A673 (cell line): ENCODE data around the gene STIM1. TPM values are rescaled to one million over a fixed set of nuclear protein-coding genes. Genes with fewer than 3 reads are reported as not detected.

Source experiments
- BruUV-seq: library from RNA; stranded (reverse); fragments of 400-500 nt; replicated peaks from 2 replicates; lab custom pipeline; 2021; lab: Mats Ljungman, UMichigan
- CTCF ChIA-PET: fragments of 300-600 bp; sonication (Branson Sonifier 250); formaldehyde crosslinking; loops from one replicate; lab custom pipeline; 2022; ENCODE audit warnings: antibody characterized with exemption; lab: Charles Lee
- POLR2A ChIA-PET: fragments of 300-600 bp; sonication (Branson Sonifier 250); formaldehyde crosslinking; loops from one replicate; lab custom pipeline; 2022; ENCODE audit warnings: antibody characterized with exemption; ENCODE audit not compliant: low non-redundant PET; lab: Charles Lee
- DNase-seq: peaks from one replicate; pipeline ENCODE4 v3.0.0-alpha.2; 2015; ENCODE audit warnings: low spot score
- H3K27ac ChIP-seq: fragments of 200-600 bp; sonication (generic); 2 replicates; pipeline ENCODE4 v1.5.1; 2016; ENCODE audit warnings: mixed run types, low read depth, mild to moderate bottlenecking, mixed read lengths, antibody characterized with exemption, low read length; ENCODE audit not compliant: poor library complexity, severe bottlenecking
- H3K27me3 ChIP-seq: fragments of 200-600 bp; sonication (generic); replicated peaks from 2 replicates; pipeline ENCODE4 v1.6.1; 2017; ENCODE audit warnings: mixed run types, low read depth, mild to moderate bottlenecking, mixed read lengths, antibody characterized with exemption, low read length; ENCODE audit not compliant: insufficient read depth, poor library complexity
- H3K36me3 ChIP-seq: fragments of 200-600 bp; sonication (generic); 2 replicates; pipeline ENCODE4 v1.6.1; 2016; ENCODE audit warnings: mixed run types, mild to moderate bottlenecking, mixed read lengths, antibody characterized with exemption, low read length; ENCODE audit not compliant: insufficient read depth, poor library complexity, severe bottlenecking
- H3K4me1 ChIP-seq: fragments of 200-600 bp; sonication (generic); 2 replicates; pipeline ENCODE4 v1.6.1; 2017; ENCODE audit warnings: mixed run types, mild to moderate bottlenecking, mixed read lengths, antibody characterized with exemption, low read length; ENCODE audit not compliant: insufficient read depth, poor library complexity, severe bottlenecking
- H3K4me3 ChIP-seq: fragments of 200-600 bp; sonication (generic); 2 replicates; pipeline ENCODE4 v1.5.1; 2016; ENCODE audit warnings: low read depth, mixed run types, mild to moderate bottlenecking, mixed read lengths, low read length; ENCODE audit not compliant: poor library complexity, severe bottlenecking
- H3K9me3 ChIP-seq: fragments of 200-600 bp; sonication (generic); 2 replicates; pipeline ENCODE4 v1.6.1; 2016; ENCODE audit warnings: mixed run types, low read depth, mild to moderate bottlenecking, mixed read lengths, antibody characterized with exemption, low read length; ENCODE audit not compliant: poor library complexity, severe bottlenecking
- CTCF ChIP-seq: fragments of 300-800, 200-600 bp; sonication (generic); conservative IDR thresholded peaks from 2 replicates; pipeline ENCODE4 v1.5.1; 2017; ENCODE audit warnings: low read depth, mild to moderate bottlenecking, antibody characterized with exemption, low read length, moderate library complexity, mixed read lengths
- EZH2 ChIP-seq: fragments of 200-600 bp; sonication (generic); IDR thresholded peaks from 2 replicates; pipeline ENCODE4 v1.6.1; 2017; ENCODE audit warnings: borderline replicate concordance, low read depth, mild to moderate bottlenecking, mixed read lengths, antibody characterized with exemption, low read length; ENCODE audit not compliant: poor library complexity, severe bottlenecking
- intact Hi-C: fragments of 100-400 bp; cut with micrococcal nuclease; formaldehyde crosslinking; loops from one replicate; pipeline ENCODE4 v1.10.0; 2022; ENCODE audit not compliant: unreplicated experiment
- total RNA-seq: library from RNA; stranded (reverse); gene quantifications from 2 replicates; pipeline ENCODE4 v1.2.3, GENCODE V29; 2021

The STIM1 gene
- total RNA-seq, 1 experiment from 2014 or later, result 14.2 TPM

GRCh38 chr11:4030197-4030596 lies 174.7 kb downstream of the STIM1 start:
- CTCF ChIA-PET, result no interaction called here
- Histone ChIP-seq H3K27me3 (no peaks in the 10 kb centered on the region), H3K9me3 (no peaks in the 10 kb centered on the region), H3K4me3 (no peak overlapping the region), H3K4me1 (peaks cover 14% of the 10 kb centered on the region), H3K36me3 (no peaks in the 10 kb centered on the region), H3K27ac (no peak overlapping the region)
- TF ChIP-seq EZH2, result no peak
- intact Hi-C loops, result no loop called here
- DNase-seq, result no peak
- BruUV-seq, result no TSS peak
- POLR2A ChIA-PET, result interaction anchor here (0.6 kb wide), 1 partner anchor 8 kb away, joined by 3 read pairs; no protein-coding TSS in a partner anchor

- no peak for DNase-seq
- no TSS peak for BruUV-seq
- H3K9me3 ChIP-seq, result no peaks in the 10 kb centered on the region
- H3K4me3 ChIP-seq, result no peak overlapping the region
- ChIA-PET CTCF (no interaction called here), POLR2A (no interaction called here)
- no peaks in the 10 kb centered on the region for H3K4me1 ChIP-seq
- H3K27ac ChIP-seq, result no peak overlapping the region
- intact Hi-C loops, result no loop called here
- TF ChIP-seq CTCF, result no peak
- no peaks in the 10 kb centered on the region for H3K27me3 ChIP-seq
- H3K36me3 ChIP-seq, result no peaks in the 10 kb centered on the region
Observed at GRCh38 chr11:4032097-4032496, 176.6 kb downstream of the STIM1 start.

- CTCF ChIA-PET, result no interaction called here
- TF ChIP-seq EZH2, result no peak
- TF ChIP-seq CTCF, result no peak
- intact Hi-C loops, result no loop called here
Observed at GRCh38 chr11:4035985-4036384, 180.5 kb downstream of the STIM1 start.

GRCh38 chr11:4039011-4039410 lies 183.5 kb downstream of the STIM1 start:
- ChIA-PET POLR2A (no interaction called here), CTCF (no interaction called here)
- Histone ChIP-seq H3K27me3 (no peaks in the 10 kb centered on the region), H3K4me3 (no peak overlapping the region), H3K9me3 (no peaks in the 10 kb centered on the region), H3K36me3 (no peaks in the 10 kb centered on the region), H3K4me1 (no peaks in the 10 kb centered on the region), H3K27ac (no peak overlapping the region)
- TF ChIP-seq CTCF (no peak), EZH2 (no peak)
- BruUV-seq, result no TSS peak
- DNase-seq, result no peak
- intact Hi-C loops, result no loop called here

More at GRCh38 chr11:4035985-4036384, 180.5 kb downstream of the STIM1 start:
- Histone ChIP-seq H3K4me1 (no peaks in the 10 kb centered on the region), H3K36me3 (no peaks in the 10 kb centered on the region), H3K4me3 (no peak overlapping the region), H3K9me3 (no peaks in the 10 kb centered on the region), H3K27me3 (no peaks in the 10 kb centered on the region), H3K27ac (no peak overlapping the region)
- POLR2A ChIA-PET, result no interaction called here
- no peak for DNase-seq
- no TSS peak for BruUV-seq
